Erythroblast (primary cell): ENCODE results near the gene ATP2B3.

ENCODE experiments used
- GATA1 ChIP-seq: IDR thresholded peaks from 2 replicates; pipeline ENCODE4 v1.6.1; 2011; ENCODE audit warnings: low read depth, mild to moderate bottlenecking, control low read depth, low read length, moderate library complexity
- POLR2A ChIP-seq: IDR thresholded peaks from 2 replicates; pipeline ENCODE4 v1.6.1; 2011; ENCODE audit warnings: mild to moderate bottlenecking, low read length

GRCh38 chrX:153469811-153470410 is 47.5 kb upstream of the ATP2B3 start:
- TF ChIP-seq POLR2A = no peak
- TF ChIP-seq GATA1 = no peak
